ENCODE results near the gene STARD13. TPM values are rescaled to one million over a fixed set of nuclear protein-coding genes. Genes with fewer than 3 reads are reported as not detected.

Gene STARD13
- total RNA-seq, 1 donor: 52.2 TPM

- H3K4me3 ChIP-seq (ENCODE audit: low read depth, low read length): no peak overlapping the region
- no peak for DNase-seq (ENCODE audit: low read depth)
- TF ChIP-seq CTCF (IDR thresholded peaks at IDR 0.05; ENCODE audit: insufficient read depth, low read depth, low read length): no peak
Measured at GRCh38 chr13:33323801-33324510, 38.4 kb upstream of the STARD13 start.

- TF ChIP-seq CTCF (IDR thresholded peaks at IDR 0.05; ENCODE audit: insufficient read depth, low read depth, low read length): no peak
- DNase-seq (ENCODE audit: low read depth): no peak
- H3K4me3 ChIP-seq (ENCODE audit: low read depth, low read length): no peak overlapping the region
Measured at GRCh38 chr13:33322965-33323668, 37.6 kb upstream of the STARD13 start.

- peak; percentile 93 for DNase-seq (ENCODE audit: low read depth)
- no peak for TF ChIP-seq CTCF (IDR thresholded peaks at IDR 0.05; ENCODE audit: insufficient read depth, low read depth, low read length)
- H3K4me3 ChIP-seq (ENCODE audit: low read depth, low read length): peak overlapping the region; percentile 49
Measured at GRCh38 chr13:33322543-33322809, 36.9 kb upstream of the STARD13 start.

- H3K4me3 ChIP-seq (ENCODE audit: low read depth, low read length): peak overlapping the region; percentile 49
- peak; percentile 76 for DNase-seq (ENCODE audit: low read depth)
- no peak for TF ChIP-seq CTCF (IDR thresholded peaks at IDR 0.05; ENCODE audit: insufficient read depth, low read depth, low read length)
Measured at GRCh38 chr13:33321686-33322542, 36.4 kb upstream of the STARD13 start.

GRCh38 chr13:33319859-33320258, 34.3 kb upstream of the STARD13 start:
- TF ChIP-seq CTCF (IDR thresholded peaks at IDR 0.05; ENCODE audit: insufficient read depth, low read depth, low read length): no peak
- no peak for DNase-seq (ENCODE audit: low read depth)
- no peak overlapping the region for H3K4me3 ChIP-seq (ENCODE audit: low read depth, low read length)

GRCh38 chr13:33318744-33319143, 33.2 kb upstream of the STARD13 start:
- no peak for TF ChIP-seq CTCF (IDR thresholded peaks at IDR 0.05; ENCODE audit: insufficient read depth, low read depth, low read length)
- no peak for DNase-seq (ENCODE audit: low read depth)
- H3K4me3 ChIP-seq (ENCODE audit: low read depth, low read length): no peak overlapping the region
